Epithelial cell of proximal tubule (primary cell): ENCODE data around the gene KRT82. TPM values are rescaled to one million over a fixed set of nuclear protein-coding genes. Genes with fewer than 3 reads are reported as not detected.

Experiments
- DNase-seq: peaks from one replicate; pipeline ENCODE4 v3.0.0-alpha.2; 2011; ENCODE audit warnings: low read depth
- H3K4me3 ChIP-seq: 2 replicates; pipeline ENCODE4 v1.5.1; 2011; ENCODE audit warnings: low read depth, mild to moderate bottlenecking, low read length
- total RNA-seq: library from RNA; depleted of rRNA; stranded (reverse); fragments of >200 nt; gene quantifications from 2 replicates; pipeline ENCODE4 v1.2.3, GENCODE V29; 2015
- TF ChIP-seq, protein P1 (sequence below): conservative IDR thresholded peaks from 2 replicates; pipeline ENCODE4 v1.5.1; 2012; ENCODE audit warnings: low read depth, mild to moderate bottlenecking, low read length

The KRT82 gene
- total RNA-seq, 1 donor from 2014 or later = not detected

DNA sequence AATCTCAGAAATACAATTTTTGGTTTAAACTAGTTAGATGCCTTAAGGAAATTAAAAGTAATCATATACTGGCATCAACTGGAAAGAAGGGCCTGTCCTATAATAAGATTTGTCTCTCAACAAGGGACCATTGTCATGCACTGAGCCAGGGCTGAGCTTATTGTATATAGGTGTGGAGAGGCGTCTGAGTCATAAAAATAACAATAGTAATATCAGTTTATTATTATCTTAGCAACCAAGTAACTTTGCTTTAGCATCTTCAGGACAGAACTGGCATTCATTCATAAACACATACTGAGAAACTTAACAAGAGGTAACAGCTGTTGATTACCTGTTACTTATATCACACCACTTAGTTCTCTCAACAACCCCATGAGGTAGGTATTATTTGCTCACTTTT, 20.9 kb upstream of the KRT82 start:
- no peak for DNase-seq
- TF ChIP-seq, protein P1, sequence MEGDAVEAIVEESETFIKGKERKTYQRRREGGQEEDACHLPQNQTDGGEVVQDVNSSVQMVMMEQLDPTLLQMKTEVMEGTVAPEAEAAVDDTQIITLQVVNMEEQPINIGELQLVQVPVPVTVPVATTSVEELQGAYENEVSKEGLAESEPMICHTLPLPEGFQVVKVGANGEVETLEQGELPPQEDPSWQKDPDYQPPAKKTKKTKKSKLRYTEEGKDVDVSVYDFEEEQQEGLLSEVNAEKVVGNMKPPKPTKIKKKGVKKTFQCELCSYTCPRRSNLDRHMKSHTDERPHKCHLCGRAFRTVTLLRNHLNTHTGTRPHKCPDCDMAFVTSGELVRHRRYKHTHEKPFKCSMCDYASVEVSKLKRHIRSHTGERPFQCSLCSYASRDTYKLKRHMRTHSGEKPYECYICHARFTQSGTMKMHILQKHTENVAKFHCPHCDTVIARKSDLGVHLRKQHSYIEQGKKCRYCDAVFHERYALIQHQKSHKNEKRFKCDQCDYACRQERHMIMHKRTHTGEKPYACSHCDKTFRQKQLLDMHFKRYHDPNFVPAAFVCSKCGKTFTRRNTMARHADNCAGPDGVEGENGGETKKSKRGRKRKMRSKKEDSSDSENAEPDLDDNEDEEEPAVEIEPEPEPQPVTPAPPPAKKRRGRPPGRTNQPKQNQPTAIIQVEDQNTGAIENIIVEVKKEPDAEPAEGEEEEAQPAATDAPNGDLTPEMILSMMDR = no peak
- H3K4me3 ChIP-seq = no peak overlapping the region

DNA sequence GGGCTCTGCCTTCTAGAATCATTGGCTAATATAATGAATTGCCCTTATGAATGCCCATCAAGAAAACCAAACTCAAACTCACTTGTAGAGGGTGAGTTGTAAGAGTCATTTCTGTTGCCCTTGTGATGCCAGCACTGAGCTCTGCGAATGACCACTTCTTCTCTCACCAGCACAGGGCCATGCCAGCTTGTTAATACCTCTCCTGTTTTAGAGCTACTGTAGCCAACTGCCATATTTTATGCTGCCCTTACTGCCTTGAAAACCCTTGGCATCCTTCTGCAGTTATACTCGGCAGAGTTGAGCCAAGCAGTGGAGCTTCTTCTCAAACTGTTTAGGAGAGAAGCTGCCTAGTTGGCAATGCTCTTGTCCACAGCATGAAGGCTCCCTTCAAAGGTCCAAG, 19.9 kb upstream of the KRT82 start:
- no peak for DNase-seq
- TF ChIP-seq, protein P1 = no peak
- H3K4me3 ChIP-seq = no peak overlapping the region

DNA sequence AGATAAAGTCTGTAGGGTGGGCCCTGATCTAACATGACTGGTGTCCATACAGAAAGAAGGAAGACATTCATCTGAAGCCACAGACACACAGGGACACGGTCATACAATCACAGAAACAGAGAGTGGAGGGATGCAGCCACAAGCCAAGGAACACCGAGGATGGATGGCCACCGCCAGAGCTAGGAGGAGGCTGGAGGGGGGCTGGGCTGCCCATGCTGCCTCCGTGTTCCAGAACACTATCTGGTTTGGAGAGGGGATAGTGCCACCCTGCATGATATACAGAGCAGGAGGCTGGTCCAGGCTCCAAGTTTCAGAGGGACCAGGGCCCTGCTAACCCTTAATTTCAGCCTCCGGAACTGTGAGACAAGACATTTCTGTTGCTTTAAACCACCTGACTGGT, 19.3 kb upstream of the KRT82 start:
- no peak overlapping the region for H3K4me3 ChIP-seq
- no peak for DNase-seq
- TF ChIP-seq, protein P1 = no peak

DNA sequence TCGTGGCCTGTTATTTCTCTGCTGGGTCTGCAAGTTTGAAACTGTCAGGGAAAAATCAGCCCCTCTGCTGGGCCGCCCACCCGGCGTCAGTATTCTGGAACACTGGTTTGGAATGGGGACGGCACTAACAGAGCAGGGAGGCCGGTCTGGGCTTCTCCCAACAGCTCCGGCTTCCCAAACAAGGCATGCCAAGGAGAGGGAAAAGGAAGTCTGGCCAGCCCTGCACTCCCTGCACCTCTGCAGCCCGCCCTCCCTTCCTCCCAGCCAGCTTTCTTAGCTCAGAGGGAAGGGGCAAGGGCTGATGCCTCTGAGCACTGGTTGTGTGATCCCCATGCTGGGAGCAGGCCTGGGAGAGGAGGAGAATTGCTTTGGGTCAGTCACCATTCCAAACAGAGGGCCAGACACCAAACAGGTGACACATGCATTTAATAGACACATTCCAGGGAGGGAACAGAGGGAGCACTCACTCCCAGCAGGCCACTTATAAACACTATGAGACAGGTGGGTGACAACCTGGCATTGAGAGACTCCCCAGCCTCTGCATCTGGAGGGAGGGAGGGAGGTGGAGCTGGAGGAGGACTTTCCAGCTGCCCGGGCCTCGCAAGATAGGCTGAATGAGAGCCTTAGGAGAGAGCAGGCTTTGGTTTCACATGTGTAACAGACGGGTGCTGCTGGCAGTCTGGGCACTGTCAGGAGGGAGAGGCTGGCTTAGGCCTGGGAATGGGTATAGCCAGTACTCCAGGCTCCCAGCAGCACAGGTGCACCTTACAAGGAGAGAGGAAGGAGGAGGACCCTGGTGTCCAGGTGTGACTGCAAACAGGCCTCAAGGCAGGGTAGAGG, 17.7 kb upstream of the KRT82 start:
- TF ChIP-seq, protein P1 = no peak
- DNase-seq = no peak
- no peak overlapping the region for H3K4me3 ChIP-seq

DNA sequence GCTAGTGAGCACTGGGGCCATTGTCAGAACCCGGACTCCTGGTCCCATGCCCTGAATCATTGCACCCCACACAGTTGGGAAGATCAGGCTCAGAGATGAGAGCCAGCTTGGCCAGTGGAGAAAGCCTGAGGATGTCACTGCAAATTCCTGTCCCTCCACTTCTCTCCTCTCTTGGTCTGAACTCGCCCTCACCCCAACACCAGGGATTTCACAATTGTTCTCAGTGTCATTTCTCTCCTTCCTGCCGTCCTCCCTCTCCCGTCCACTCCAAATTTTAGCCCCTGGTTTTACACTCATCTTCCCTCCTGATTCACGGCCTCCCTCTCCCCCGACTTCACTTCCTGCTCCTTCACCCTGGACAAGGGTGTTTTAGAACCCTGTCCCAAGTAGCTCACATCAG, 16.9 kb upstream of the KRT82 start:
- DNase-seq = no peak
- H3K4me3 ChIP-seq = no peak overlapping the region
- TF ChIP-seq, protein P1 = no peak

DNA sequence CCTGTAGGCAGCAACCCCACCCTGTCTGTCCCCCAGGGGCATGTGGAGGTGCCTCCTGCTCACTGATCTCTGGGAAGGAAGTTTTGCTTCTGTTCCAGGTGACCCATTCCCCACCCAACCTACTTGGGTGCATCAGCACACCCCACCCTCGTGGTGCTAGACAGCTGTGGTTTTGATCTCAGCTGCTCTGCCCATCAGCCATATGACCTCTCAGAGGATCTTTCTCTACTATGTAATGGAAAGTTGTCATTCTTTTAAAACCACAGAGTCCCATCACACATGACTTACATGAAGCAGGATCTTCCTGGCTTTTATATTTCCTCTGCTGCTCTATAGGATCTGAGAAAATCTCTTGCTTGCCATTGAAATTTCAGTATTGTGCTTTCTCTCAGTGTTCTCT, 13.5 kb upstream of the KRT82 start:
- DNase-seq = no peak
- TF ChIP-seq, protein P1 = no peak
- no peak overlapping the region for H3K4me3 ChIP-seq

DNA sequence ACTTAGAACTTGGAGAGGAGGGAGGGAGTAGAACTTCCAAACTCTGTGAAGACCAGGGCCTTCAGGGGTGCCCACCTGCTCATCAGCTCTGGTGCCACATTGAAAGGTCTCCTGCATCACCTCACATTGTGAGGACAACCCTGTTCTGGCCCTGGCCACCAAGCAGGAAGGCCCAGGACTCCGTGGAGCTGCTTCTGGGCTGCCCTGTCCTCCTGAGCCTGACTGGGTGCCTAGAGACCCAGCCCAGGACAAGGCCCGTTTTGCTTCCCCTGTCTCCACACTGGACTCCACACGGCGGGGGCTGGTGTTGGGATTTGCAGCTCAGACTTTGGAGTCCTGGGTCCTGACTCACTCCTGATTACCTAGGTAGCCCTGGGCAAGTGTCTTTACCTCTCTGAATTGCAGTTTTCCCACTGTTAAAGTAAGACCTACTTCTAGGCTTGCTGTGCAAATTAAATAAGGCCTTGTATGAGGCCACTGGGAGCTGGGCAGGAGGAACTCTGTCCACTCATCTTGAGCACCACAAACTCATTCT, 12.5 kb upstream of the KRT82 start:
- TF ChIP-seq, protein P1 = no peak
- no peak for DNase-seq
- H3K4me3 ChIP-seq = no peak overlapping the region
